Raji (cell line): ENCODE data around the gene LIFR.

Source experiments
- POLR2A ChIP-seq: IDR thresholded peaks from 2 replicates; pipeline ENCODE4 v1.6.1; 2011; ENCODE audit warnings: low read depth, low read length, control low read depth; ENCODE audit not compliant: insufficient read depth

LIFR gene

DNA sequence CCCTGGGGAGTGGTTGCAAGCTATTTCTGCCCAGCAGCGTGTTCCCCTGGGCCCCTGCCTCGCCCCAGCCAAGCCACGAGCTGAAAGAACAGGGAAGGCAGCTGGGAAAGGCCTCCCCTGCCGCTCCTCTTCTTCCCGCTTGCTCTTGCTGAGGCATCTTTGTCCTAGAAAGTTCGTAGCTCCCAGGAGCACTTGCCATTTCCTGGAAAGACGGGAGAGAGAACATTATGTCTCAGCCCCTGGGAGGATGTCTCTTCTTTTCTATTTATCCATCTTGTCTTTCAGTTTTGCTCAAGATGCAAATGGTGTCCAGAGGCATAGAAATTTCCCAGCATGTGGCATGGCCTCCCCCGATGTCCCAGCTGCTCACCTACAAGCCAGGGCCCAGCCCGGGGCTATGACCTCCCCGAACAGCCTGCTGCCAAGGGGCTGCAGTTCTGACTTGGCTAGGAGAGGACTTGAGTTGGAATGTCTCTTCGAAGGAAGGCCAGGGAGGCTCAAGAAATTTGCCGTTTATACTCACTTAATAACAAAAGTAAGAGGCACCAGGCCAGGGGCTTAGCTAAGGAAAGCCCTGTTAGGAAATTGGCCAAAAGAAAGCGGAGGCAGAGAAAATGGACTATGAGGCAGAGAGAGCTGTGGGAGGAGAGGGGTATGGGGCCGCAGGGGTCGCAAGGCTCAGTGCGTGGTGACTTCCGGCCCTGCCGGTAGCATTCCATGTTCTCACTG is 87.3 kb downstream of the LIFR start:
- no peak for TF ChIP-seq POLR2A

DNA sequence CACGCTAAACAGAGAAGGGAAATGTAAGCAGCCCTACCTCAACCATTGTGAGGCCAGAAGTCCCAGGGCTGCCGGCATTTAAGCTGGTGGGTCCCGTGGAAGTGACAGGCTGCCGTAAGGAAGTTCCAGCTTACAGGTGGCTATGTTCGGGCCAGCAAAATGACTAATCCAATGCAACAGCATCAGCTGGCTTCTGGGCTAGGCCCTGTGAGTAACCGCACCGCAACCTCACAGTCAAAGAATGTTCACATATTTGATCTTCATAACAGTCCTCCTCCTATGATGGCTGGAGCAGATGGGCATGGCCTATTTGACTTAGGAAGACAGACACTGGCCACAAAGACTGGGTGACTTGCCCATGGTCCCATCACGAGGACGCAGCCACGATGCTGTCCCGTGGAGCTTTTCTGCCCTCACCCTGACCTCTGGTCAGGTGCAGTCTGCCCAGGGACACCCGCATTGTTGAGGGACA is 88.2 kb downstream of the LIFR start:
- TF ChIP-seq POLR2A = no peak

DNA sequence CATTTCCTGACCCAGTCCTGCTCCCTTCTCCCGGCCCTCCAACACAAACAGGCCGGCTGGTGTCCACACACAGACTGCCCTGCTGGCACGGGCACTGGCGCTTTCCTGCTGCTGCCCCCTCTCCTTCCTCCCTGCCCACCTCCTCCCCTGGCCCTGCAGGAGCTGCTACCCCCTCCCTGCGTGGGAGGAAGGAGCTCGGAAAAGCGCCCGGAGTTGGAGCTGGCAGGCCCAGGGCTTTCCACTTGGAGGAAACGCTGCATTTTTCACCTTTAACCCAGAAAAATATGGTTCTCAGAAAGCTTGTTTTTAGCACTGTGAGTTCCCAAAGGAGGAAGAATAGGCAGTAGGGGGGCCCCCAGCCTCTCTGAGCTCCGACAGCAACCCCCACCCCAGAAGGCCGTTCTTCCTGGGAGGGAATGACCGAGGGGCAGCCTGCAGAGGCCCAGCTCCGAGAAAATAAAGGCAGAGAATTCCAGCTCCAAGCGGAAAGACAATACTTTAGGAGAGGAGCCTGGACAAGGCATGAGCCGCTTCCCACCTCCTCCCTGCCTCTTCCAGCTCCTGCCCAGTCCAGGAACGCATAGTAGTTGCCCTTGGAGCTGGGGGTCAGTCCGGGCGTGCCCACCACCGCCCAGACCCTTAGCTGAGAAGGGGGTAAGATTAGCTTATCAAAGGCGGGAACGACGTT is 88.9 kb downstream of the LIFR start:
- TF ChIP-seq POLR2A = no peak

DNA sequence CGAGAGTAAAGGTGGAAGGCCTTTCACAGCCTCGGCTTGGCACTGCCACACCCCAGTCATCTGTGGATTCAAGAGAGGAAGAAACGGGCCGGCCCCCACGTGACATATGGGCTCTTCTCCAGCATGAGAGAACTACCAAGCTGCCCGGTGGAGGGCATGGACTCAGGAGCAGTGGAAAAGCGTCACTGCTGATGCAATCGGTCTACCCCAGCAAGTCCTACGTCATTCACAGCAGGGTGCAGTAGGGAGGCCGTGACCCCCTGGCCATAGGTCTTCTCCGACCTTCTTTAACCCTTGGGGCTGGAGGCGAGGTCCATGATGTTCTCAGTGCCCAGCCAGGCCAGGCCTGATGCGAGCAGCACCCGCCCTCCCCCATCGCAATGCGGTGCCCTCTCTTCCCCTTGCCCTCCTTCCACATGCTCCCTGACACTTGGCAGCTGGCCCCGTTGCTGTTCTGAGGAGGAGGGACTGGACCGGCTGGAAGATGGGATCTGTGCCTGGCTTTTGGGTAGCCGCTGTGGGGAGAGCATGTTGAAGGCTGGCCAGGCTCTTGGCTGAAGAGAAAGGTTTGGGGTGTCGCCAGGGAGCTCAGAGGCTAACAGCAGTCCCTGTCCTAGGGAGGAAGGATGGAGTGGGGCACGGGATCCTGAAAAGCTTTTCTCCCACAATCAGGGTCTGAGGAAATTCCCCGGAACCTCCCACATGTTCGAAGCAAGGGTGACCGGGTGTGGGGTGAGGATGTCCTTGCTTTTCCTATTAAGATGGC is 89.8 kb downstream of the LIFR start:
- TF ChIP-seq POLR2A = no peak

DNA sequence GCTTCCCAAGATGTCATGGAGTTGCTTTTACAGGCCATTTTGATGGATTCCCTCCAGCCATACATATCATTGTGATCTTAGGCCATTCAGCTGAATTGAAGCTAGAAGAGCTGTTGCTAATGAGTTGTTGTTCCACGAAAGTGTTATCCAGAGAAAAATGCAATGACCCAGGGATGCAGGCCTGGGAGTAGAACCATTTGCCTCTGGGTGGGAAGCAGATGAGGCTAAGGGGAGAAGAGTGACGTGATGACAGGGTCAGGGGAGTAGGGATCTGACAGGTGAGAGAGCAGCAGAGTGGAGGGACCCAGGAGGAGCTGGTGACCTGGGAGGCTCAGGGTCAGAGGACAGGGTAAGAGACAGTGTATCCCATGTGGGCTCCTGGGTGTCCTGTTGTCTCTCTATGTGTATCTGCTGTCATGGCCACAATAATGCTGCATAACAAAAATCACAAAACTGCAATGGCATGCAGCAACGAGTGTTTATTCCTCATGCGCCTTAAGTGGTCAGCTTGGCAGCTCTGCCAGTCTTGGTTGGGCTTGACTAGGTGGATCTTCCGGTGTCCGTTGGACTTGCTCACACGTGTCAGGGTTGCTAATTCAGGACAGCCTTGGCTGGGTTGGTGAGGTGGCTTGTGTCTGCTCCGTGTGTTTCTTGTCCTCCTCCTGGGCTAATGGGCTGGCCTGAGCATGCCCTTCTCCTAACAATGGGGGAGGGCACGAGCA is 90.6 kb downstream of the LIFR start:
- TF ChIP-seq POLR2A = no peak

DNA sequence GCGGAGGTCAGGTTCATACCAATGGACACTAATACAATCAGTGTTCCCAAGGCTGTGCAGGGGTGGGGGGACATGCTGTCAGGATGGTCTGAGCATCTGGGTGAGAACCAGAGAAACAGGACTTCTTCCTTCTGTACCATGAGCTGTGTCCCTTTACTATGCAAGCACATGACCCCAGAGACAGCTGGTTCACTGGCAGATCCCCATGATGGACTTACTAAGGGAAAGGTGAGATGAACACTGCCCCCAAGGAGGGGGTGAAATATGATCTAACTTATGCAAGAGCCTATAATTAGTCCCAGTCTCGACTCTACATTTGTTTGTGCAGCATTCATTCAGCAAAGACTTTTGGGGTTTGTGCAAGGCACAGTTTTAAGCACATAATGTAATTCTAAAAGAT is 91.4 kb downstream of the LIFR start:
- no peak for TF ChIP-seq POLR2A

DNA sequence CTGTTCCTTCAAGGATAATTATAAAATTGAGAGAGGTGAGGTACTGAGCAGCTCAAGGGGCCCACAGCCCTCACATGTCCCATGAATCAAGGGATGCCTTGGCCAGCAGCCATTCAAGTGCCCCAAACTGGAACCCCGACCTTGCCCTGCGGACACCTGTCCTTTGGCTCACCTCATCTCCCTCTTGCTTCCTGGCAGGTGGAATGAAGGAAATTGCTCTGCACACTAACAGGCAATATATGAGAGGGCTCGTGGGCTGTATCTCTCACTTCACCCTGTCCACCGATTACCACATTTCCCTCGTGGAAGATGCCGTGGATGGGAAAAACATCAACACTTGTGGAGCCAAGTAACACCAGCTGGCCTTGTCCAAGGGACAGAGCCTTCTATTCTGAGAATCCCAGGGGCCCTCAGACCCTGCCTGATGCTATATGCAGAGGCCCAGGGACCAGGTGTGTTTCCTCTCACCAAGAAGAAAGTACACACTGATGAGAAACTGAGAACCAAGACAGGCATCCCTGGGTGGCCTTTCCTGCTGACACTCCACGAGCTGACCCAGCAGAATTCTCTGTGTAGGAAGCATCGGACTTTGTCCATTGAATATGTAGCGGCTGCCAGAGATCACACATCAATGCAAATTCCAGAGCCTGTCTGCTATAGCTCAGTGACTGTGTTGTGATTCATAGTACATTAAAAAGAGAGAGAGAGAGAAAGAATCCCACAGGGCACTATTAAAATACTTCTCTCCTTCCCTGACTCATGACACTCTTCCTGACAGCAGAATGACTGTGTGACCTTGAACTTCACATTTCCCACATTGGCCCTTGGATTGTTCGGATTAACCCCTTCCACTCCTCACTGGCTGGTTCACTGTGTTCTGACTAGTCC is 92.6 kb downstream of the LIFR start:
- TF ChIP-seq POLR2A = no peak

DNA sequence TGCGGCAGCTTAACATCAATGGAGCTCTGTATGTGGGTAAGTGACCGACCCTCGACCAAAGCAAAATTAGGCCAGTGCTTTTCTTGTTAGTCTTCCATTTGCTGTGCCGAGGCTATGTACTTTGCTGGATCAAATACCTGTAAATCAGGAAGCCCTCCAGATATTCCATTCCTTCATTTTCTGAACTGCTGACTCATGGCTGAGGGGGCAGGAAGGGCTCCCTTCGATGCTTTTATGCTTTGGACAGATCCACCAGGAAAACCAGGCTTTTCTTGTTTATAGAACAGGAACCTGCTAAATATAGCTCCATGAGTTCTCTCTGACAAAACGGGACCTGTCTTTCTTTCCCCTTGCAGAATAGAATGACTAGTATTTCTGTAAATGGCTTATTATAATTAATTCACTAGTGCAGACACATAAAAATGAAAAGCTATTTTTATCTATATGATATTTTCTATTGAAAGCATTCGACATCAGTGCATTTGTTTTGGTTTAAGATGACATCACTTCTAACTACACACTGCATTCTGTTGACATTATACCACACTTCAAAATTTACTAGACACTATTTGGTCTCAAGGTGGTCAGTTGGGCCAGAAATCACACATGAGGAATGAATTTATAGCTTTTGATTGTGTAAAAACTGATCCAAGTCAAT is 93.3 kb downstream of the LIFR start:
- no peak for TF ChIP-seq POLR2A

DNA sequence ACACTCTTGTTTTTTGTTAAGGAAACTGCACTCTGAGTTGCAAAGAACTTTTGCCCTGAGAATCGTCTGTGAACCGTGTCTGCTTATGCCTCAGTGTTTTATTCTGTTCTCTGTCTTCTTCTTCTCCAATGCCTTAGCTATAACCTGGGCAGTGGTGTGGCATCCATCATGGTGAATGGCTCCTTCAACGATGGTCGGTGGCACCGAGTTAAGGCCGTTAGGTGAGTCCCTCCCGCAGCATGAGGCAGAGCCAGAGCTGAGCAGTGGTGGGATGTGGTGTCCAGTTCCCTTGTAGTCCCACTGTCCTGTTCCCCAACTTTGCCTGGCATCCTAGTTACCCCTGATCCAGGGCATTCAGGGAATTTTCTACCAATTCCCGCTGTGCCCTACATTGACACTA is 98.3 kb downstream of the LIFR start:
- TF ChIP-seq POLR2A = no peak

DNA sequence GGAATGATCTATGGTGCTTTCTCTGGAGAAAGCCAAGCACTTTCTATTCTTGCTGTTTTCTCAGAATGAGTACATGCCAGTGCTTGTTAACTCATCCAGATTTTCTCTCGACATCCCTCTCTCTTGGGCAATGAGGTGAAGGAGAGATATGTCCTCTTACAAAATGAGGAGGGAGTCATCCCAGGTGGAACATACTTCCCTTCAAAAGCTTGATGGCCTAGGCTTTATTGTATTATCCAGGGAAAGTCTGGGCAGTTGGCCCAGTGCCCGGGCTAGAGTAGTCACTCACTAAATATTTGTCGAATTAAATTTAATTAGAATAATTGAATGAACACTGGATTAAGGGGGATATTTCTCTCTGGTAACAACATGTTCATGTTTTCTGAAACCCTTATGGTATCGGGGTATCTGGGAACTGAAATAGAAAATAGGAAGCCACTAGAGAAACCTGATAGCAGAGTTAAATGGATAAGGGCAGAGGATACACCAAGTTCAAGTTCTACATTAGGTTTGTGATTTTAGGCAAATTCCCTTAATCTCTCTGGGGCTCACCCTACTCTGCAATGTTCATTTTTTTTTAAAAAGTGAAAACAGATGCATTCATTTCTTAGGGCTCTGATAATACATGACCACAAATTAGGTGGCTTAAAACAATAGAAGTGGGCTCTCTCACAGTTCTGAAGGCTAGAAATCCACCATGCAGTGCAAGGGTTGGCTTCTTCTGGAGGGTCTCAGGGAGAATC is 99.6 kb downstream of the LIFR start:
- TF ChIP-seq POLR2A = no peak

DNA sequence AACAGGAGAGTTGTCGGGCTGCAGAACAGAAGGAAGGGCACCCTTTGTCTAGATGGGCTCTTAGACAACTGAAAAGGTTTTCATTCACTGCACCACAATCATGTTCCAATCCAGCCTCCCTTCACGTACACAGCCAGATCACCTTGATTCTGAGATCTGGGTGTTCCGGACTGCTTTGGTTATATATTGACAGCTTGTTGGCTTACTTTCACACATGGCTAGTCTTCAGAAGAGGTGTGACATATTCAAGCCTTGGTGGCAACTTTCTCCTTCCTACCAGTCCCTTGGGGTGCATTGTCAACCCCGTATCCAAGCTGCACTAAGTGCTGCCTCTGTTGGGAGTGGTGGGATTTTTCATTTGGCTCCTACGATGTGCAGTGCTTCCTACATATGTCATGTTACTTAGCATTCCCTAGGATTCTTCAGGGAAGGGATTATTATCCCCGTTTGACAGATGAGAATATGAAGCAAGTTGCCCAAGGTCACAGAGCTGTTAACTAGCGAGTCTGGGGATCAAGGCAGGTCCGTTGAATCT is 100.6 kb downstream of the LIFR start:
- no peak for TF ChIP-seq POLR2A

DNA sequence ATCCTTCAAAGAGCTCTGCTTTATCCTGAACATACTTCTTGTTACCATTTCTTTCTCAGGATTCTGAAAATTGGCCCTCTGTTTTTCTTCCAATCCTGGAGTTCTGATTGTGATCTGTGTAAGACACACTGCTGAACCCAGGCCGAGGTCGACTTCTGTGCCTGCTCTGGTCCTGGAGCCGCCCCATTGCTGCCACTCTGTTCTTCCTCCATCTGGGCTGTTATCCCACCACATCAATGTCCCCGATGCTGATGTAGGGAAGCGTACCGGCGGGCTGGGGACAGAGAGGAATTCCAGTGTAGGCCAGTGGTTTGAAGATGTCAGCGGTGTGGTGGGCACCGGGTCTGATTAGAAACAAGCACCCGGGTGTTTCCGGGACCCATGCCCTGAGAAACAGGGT is 102.5 kb downstream of the LIFR start:
- TF ChIP-seq POLR2A = no peak

DNA sequence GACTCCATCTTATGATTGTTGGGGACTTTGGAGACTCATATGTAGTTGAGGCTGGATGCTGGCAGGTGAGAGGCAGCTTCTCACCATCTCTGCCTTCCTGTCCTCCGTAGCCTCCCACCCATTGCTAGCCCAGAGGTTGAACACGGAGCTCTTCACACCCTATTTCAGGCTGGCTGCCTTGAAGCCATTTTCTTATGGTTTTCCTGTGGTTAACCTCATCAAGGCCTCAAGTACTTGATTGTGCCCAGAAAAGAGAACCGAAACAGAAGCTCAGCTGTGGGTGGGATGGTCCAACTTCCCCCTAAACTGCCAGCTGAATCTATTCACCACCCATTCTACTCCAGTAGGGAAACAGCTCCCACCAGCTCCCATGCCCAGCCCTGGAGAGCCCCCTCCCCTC is 102.9 kb downstream of the LIFR start:
- no peak for TF ChIP-seq POLR2A

DNA sequence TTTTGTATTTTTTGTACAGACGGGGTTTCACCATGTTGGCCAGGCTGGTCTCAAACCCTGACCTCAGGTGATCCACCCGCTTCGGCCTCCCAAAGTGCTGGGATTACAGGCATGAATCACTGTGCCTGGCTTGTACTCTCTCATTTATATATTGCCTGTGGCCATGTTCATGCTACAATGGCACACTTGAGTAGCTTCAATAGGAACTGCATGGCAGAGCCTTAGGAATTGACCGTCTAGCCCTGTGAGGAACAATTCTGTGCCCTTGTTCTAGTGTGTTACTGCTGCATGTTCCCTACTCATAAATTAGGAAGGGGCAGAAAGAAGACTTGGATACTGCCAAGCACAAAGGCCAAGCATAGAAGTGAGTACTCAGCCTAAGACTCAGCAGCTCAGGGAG is 104.2 kb downstream of the LIFR start:
- no peak for TF ChIP-seq POLR2A
